Gastroesophageal sphincter (tissue), 3 donors: ENCODE data around the gene CNGB1.

Source experiments
- CTCF ChIP-seq, 4 experiments: fragments of 200-600 bp in 2 of 4; fragments of 450-650 bp in 2 of 4; sonication (generic) in 1 of 4; IDR thresholded peaks; one replicate each; pipeline ENCODE4 v1.5.1; 2017 to 2019; ENCODE audit warnings: antibody characterized with exemption in 4 of 4, mild to moderate bottlenecking in 2 of 4, moderate library complexity in 2 of 4
- EP300 ChIP-seq: sonication (generic); formaldehyde crosslinking; IDR thresholded peaks from one replicate; pipeline ENCODE4 v1.6.1; 2017; ENCODE audit warnings: antibody characterized with exemption, mild to moderate bottlenecking
- POLR2A ChIP-seq, 2 donors: fragments of 450-650 bp; IDR thresholded peaks; one replicate each; pipeline ENCODE4 v1.6.1; 2017; ENCODE audit warnings: antibody characterized with exemption in 2 of 2, mild to moderate bottlenecking in 2 of 2, moderate library complexity in 1 of 2
- POLR2AphosphoS5 ChIP-seq: sonication (generic); formaldehyde crosslinking; IDR thresholded peaks from one replicate; pipeline ENCODE4 v1.6.1; 2017; ENCODE audit warnings: antibody characterized with exemption

- no peak for TF ChIP-seq CTCF (IDR thresholded peaks at IDR 0.05)
- TF ChIP-seq POLR2A (IDR thresholded peaks at IDR 0.05): no peak
- TF ChIP-seq POLR2AphosphoS5: no peak
- TF ChIP-seq EP300: no peak
Observed at GRCh38 chr16:57873218-57873617, 97.7 kb downstream of the CNGB1 start.
